GM18526 (cell line): Measurements from ENCODE around the gene SLC5A6.

Experiments
- POLR2A ChIP-seq: IDR thresholded peaks from 3 replicates; pipeline ENCODE4 v1.6.1; 2011; ENCODE audit not compliant: insufficient read length; ENCODE audit errors: extremely low read depth

The SLC5A6 gene

DNA sequence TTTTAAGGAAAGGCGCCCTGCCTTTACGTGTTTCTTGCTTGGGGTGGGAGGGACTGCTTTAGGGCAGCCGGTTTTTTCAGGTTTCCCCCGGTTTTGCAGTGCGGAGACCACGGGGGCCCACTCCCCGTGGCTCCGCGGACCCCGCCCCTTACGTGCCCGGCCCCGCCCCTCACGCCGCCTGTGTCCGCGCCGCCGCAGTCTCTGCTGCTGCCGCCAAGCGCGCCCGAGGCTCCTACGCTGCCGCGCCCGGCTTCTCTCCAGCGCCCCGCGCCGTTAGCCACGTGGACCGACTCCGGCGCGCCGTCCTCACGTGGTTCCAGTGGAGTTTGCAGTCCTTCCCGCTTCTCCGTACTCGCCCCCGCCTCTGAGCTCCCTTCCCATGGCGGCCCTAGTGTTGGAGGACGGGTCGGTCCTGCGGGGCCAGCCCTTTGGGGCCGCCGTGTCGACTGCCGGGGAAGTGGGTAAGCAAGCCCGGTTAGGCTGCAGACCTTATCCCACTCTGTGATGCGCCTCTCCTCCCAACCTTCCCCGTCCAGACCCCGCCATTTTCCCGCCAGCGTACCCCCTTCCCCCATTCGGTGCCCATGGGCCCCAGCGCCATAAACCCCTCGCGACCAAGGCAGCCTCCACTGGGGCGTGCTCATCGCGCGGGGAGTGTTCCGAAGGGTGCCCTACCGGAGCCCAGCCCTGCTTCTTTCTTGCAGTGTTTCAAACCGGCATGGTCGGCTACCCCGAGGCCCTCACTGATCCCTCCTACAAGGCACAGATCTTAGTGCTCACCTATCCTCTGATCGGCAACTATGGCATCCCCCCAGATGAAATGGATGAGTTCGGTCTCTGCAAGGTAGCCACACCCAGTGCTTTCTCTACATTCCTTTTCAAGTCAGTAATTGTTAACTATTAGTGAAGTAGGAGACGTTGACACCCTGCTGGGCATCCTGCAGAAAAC lies 5.4 kb upstream of the SLC5A6 start, which contains the start of gene CAD:
Gene CAD (plus strand): TSS at position 197 of the 949 bp plus-strand sequence. CDS start 183 bp downstream, at position 380.
- peak; percentile 72 for TF ChIP-seq POLR2A

DNA sequence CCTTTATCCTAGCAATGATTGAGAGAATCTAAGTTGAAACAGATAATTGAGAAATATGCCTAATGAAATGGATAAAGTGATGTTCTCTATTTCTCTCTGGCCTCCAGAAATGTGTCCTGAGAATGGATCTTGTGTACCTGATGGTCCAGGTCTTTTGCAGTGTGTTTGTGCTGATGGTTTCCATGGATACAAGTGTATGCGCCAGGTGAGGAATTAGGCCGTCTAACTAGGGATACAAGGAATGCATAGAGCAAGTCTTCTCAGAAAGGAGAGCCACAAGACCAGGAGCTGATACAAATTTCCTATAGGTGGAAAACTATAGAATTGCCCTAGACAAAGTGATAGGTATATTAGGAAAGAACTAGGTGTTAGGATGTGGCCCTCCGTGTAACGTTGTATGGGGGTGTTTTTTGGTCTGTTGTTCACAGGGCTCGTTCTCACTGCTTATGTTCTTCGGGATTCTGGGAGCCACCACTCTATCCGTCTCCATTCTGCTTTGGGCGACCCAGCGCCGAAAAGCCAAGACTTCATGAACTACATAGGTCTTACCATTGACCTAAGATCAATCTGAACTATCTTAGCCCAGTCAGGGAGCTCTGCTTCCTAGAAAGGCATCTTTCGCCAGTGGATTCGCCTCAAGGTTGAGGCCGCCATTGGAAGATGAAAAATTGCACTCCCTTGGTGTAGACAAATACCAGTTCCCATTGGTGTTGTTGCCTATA lies 4.5 kb upstream of the SLC5A6 start:
- no peak for TF ChIP-seq POLR2A

DNA sequence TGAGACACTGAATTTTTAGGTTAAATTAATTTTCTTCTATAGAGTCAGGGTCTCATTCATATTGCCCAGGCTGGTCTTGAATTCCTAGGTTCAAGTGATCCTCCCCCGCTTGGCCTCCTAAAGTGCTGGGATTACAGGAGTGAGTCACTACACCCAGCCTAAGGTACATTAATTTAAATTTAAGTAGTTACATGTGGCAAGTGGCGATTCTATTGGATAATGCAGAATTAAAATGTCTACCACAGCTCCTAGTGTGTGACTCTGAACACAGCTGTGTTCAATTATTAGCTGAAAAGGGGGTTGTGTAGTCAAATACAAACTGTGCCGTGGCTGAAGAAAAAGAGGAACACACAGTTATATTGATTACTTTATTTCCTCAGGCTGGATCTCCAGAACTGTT lies 2.9 kb upstream of the SLC5A6 start:
- no peak for TF ChIP-seq POLR2A

DNA sequence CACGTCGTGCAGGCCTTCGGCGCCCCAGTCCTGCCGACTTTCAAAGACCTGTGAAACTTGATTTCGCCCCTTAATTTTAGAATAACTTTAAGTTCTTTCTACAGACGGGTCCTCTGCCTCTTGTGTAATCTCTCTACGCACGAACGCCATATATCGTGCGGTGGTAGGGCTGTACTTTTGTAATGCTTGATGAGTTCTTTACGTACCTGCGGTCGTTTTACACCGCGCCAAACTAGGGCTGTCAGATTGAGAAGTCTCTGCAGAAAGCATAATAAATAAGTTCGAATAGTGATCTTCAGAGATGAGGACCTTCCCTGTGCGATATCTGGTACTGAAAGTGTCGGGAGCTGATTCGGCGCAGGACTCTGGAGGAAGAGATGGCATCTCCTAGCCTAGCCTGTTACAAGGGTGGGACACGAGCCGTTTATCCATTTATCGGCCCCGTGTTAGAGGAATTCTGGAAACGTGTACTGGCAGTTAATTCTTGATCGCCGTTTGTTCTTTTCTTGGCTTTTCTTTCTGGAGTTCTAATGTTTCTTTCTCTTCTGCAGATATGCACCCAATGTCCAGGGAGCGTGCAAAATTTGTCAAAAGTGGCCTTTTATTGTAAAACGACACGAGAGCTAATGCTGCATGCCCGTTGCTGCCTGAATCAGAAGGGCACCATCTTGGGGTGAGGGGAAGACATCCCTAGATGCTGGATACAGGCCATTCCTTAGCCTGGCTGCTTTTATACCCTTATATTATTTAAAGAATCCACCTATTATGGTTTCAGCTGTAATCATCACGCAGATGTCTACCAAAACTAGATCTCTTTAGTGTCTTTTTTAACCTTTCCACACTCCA lies 781 bp upstream of the SLC5A6 start:
- no peak for TF ChIP-seq POLR2A

DNA sequence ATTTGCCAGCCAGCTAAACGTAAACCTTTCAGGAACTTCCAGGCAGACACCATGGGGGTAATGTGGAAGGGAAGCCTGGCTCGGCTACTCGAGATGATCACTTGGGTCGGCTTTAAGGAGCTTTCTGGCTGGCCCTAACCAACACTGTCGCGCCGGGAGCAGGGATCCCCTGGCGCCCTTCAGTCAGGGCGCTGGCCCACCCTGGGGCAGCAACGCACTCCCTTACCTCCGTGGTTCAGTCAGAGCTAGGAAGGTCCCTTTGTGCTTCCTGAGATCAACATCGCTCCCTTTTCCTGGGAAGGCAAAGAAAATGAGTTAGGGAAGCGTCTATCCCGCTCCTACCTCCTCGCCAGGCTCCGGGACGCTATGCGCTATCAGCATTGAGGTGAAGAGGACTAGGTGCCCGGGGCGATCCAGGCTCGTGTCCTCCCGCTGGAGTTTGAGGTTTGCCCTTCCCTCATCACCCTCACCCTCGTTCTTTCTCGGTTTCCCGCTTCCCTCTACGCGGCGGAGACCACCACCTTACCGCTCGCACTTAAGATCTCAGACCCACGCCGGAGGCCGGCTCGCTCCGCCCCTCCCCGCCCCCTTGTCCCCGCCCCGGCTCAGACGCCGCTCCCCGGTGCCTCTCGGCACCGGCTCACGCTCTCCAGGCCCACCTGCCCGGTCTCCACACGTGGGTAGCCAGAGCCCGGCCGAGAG lies 676 bp downstream of the SLC5A6 start:
- no peak for TF ChIP-seq POLR2A

DNA sequence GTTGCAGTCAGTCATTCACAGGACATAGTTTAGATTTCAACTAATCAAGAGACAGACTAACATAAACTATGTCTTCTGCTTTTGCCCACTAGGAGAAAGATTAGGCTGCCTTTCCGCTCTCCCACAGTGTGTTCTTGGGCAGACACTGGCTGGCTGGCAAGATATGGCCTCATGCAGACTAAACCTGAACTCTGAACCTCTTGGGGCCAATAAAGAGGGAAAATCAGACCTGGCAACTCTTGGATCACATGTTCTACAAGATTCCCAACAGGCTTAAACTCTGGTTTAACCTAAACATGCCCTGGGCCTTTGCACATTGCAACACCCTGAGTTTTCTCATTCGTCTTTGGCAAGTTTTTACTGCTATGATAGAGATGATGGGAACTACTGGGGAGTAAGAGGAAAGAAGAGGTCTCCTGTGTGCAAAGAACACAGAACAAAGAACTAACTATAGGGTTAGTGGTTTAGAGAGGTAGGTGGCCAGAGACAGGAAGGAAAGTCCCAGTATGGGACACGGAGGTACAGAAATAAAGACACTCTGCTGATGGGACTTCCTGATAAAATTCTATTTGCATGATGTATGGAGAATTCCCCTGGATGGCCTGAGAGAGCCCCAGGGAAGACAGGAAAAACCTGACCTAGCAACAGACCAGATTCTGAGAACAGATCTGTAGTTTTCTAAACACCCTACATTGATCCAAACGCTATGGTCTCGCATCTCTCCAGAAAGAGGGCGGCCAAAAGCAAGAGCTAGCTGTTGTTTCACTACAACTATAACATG lies 2.3 kb downstream of the SLC5A6 start:
- no peak for TF ChIP-seq POLR2A

DNA sequence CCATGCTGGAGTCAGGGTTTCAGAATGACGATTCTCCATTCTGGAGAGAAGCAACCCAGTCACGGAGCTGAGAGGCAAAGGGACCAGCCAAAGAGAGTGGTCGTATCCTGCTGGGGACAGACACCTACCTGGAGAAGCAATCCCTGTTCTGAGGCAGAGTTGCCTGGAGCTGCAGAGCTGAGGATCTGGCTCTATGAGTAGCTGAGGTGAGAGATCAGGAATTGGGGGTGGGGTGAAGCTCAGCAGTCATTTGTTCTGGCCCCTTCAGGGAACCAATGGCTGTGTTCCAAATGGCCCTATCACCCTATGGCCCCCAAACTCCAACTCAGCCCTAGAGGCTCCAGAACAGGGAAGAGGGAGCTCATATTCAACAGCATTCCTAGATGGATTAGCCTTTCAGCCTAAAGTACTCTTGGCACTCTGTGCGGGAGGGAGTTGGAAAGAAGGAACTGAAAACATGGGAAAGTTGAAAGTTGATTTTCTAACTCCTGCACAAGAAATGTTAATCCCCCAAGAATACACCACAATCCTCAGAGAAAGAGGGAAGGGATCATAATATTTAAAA lies 3.5 kb downstream of the SLC5A6 start:
- no peak for TF ChIP-seq POLR2A

DNA sequence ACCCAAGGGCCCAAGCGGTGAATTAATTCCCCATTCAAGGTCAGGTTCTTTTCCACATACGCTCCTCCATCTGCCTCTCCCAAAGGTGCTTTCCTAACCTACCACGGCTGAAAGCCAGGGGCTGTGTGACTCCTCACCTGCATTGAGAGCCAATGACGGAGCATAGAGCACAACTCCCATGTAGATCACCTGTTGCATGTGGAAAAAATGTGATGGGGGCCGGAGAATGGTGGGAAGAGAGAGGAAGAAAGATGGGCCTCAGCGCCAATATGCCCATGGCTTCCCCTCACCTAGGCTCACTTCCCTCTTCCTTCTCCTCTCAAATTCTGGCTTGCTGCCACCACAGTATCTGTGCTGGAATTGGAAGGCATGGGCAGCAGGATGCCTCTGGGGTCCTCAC lies 5.7 kb downstream of the SLC5A6 start:
- no peak for TF ChIP-seq POLR2A

DNA sequence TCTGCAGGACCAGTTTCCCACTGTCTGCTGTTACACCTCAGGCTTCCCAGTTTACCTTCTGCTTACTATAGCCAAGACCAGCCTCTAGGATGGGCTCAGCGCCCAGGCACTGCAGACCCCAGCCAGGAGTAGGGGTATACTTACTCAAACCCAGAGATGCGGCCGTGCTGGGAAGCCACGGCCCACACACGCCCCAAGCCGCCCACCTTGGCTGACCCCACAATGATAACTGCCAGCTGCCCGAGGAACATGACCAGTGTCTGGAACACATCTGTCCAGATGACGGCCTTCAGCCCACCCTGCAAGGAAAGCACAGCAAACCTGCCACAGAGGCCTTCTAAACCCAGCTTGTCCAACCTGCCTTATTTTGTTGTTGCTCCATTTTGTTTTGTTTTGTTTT lies 6.9 kb downstream of the SLC5A6 start:
- TF ChIP-seq POLR2A, result no peak

DNA sequence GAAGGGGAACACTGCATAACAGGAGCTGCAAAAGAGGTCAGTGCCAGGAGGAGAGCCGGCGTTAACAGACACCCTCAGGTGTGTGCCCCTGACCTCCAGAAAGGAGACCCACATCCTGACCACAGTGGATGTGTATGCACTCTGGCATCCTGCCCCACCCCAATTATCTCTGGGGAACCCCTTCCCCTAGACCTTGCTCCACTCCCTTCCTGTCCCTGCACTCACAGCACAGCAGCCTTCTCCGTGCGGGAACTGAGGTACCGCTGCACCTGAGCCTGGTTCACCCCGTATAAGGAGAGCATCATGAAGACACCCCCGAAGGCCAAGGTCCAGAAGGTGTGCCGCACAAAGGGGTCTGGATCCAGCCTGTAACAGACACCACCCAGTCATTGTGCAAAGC lies 7.5 kb downstream of the SLC5A6 start:
- TF ChIP-seq POLR2A, result no peak

DNA sequence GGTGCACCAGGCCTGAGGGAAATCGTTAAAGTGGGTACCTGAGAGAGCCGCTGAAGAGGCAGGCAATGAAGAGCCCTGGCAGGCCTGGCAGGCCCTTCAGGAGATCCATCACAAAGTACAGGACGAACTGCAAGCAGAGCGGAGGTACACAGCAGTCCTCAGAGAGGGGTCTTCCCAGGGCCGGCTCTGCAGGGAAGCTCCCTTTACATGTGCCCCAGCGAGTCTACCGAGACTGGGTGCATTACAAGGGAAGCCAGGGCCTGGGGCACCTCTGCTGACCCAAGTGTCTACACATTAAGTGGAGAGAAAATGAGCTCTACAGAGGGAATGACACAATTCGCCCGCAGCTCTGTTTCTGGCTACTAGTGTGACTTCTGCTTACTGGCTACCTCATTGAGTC lies 8.3 kb downstream of the SLC5A6 start:
- TF ChIP-seq POLR2A, result no peak

DNA sequence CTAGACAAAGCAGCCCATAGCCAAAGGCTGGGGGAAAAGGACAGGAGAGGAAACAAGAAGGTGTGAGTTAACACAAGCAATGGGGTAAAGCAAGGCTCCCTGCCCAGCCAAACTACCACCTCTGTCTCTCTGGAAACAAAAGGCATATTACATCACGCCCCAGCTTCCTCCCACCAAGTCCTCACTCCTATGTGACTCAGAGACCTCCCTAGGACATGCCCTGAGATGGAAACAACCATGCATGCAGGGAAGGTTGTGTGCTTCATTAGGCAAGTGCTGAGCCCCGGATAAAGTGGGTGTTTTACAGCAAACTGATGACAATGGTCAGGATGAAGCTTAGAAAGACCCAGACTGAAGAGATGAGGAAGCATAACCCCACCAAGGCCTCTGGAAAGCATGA lies 9.2 kb downstream of the SLC5A6 start:
- no peak for TF ChIP-seq POLR2A

DNA sequence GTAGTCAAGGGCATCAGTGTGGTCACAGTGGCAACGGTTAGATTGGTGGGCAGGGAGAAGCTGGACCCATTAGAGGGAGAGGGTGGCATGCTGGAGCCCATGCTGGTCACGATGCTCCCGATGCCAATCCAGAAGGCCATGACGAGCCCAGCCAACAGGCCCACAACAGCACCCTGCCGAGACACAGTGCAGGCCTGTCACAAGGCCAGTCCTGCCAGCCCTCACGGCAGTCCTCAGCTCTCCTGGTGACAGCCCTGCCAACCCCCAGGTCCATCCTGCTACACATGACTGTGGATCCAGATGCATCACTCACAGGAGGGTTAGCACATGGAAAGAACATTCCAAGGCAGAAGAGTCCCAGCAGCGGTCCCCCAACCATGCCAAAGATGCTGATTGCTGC lies 10.4 kb downstream of the SLC5A6 start:
- no peak for TF ChIP-seq POLR2A

DNA sequence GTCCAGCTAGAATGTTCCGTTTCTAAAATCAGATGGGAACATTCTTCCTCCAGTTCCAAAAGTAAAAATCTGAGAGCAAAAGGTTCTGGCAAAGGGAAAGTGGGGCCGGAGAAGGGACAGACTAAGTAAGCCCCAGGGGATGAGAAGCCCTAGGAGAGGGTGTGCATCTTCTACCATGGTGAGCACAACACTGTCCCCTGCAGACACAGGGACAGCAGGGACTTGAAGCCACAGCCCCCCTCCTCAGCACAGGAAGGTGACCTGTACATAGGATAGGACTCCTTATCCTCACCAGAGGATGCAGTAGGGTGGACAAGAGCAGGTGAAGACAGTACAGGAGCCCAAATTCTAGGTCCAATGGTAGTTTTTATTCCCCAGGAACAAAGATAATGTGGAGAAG lies 12.8 kb downstream of the SLC5A6 start:
- no peak for TF ChIP-seq POLR2A
